ENCODE results near the gene FAM234A. TPM values are rescaled to one million over a fixed set of nuclear protein-coding genes. Genes with fewer than 3 reads are reported as not detected.

FAM234A gene
- total RNA-seq, 1 experiment from 2014 or later = 94.9 TPM

- peaks cover 22 to 44% (median 43%) of the 10 kb centered on the region in 3 experiments for H3K36me3 Mint-ChIP-seq (ENCODE audit: insufficient read depth in 1 of 3, low read depth in 3 of 3)
- no peak overlapping the region for H2AK5ac ChIP-seq (ENCODE audit: insufficient read length, low read length)
- H3K27ac Mint-ChIP-seq = no peak overlapping the region; a peak in 1 of 7 replicates
- no peaks in the 10 kb centered on the region for H3K27me3 ChIP-seq (ENCODE audit: insufficient read depth, low read length)
- no peak overlapping the region for H3K18ac ChIP-seq (ENCODE audit: insufficient read length, low read depth, low read length)
- no peak overlapping the region for H3K23ac ChIP-seq (ENCODE audit: insufficient read length, low read depth, low read length)
- H4K91ac ChIP-seq (ENCODE audit: insufficient read length, low read depth, low read length) = no peak overlapping the region
- no CpG with 5 or more reads among the region's 33 CpGs for WGBS (ENCODE audit: extremely low coverage, insufficient read length, low lambda C conversion rate)
- H3K4me1 Mint-ChIP-seq = no peaks in the 10 kb centered on the region
- no peak overlapping the region for H2BK20ac ChIP-seq (ENCODE audit: low read depth, low read length, poor library complexity, severe bottlenecking)
- H3K27me3 Mint-ChIP-seq (ENCODE audit: low read depth) = no peaks in the 10 kb centered on the region
- H3K56ac ChIP-seq (ENCODE audit: insufficient read length, low read depth, low read length) = no peak overlapping the region
- no peak overlapping the region for H3K9ac ChIP-seq (ENCODE audit: extremely low read depth, insufficient read length, low read length)
- H3K4me3 Mint-ChIP-seq = no peak overlapping the region
- no peak for TF ChIP-seq CTCF (conservative IDR thresholded peaks at IDR 0.05)
- H2AFZ ChIP-seq (ENCODE audit: low read length) = no peak overlapping the region
- H3K9me3 ChIP-seq (ENCODE audit: control insufficient read depth, low read depth, low read length) = no peaks in the 10 kb centered on the region
- no peaks in the 10 kb centered on the region for H3K23me2 ChIP-seq (ENCODE audit: insufficient read length, low read depth, low read length, poor library complexity, severe bottlenecking)
- no peak overlapping the region for H3K4ac ChIP-seq (ENCODE audit: low read depth, low read length)
- no peaks in the 10 kb centered on the region for H3K4me1 ChIP-seq (ENCODE audit: insufficient read depth, low read length)
- no peak overlapping the region for H3K27ac ChIP-seq (ENCODE audit: insufficient read length, low read depth, low read length)
- no peak overlapping the region for H3K14ac ChIP-seq (ENCODE audit: insufficient read depth, low read length)
- no peak overlapping the region for H2BK12ac ChIP-seq (ENCODE audit: insufficient read length, low read depth, low read length)
- H4K5ac ChIP-seq (ENCODE audit: insufficient read length, low read depth, low read length) = no peak overlapping the region
- no peak overlapping the region for H3K4me2 ChIP-seq (ENCODE audit: insufficient read depth, insufficient read length, low read length)
- H3T11ph ChIP-seq (ENCODE audit: low read length) = no peak overlapping the region
- no peaks in the 10 kb centered on the region for H3K79me1 ChIP-seq (ENCODE audit: insufficient read depth, low read depth, low read length, poor library complexity, severe bottlenecking)
- no peak overlapping the region for H2BK15ac ChIP-seq (ENCODE audit: low read depth, low read length)
- peaks cover 8 to 12% of the 10 kb centered on the region in 2 experiments for H3K9me3 Mint-ChIP-seq
- no peak overlapping the region for H4K8ac ChIP-seq (replicated peaks; ENCODE audit: insufficient read length, low read depth, low read length)
- H2BK120ac ChIP-seq (ENCODE audit: low read depth, low read length, poor library complexity, severe bottlenecking) = no peak overlapping the region
- H2BK5ac ChIP-seq (ENCODE audit: insufficient read length, low read length) = no peak overlapping the region
- no peaks in the 10 kb centered on the region for H3K79me2 ChIP-seq (ENCODE audit: insufficient read depth, low read length)
- H4K20me1 ChIP-seq (ENCODE audit: control insufficient read depth, insufficient read depth, insufficient read length) = no peaks in the 10 kb centered on the region
- DNase-seq = no peak
Observed at GRCh38 chr16:287981-288920, 53.6 kb downstream of the FAM234A start.

Measured in H9 (cell line).